Muscle of back (tissue), 11 donors: ENCODE measurements around the gene DDX43. TPM values are rescaled to one million over a fixed set of nuclear protein-coding genes. Genes with fewer than 3 reads are reported as not detected.
"Not testable (repeated sequence)": the region's sequence is repeated elsewhere in the genome, so short reads cannot be mapped to it uniquely, and the experiment has no call there.

Experiments
- DNase-seq, 3 donors: peaks; one replicate each; pipeline versions ENCODE4 v3.0.0 to v3.0.0-alpha.2; 2013
- polyA plus RNA-seq, 10 donors: library from polyadenylated mRNA; unstranded; fragments of 120-200 nt; gene quantifications; one replicate each; pipeline ENCODE4 v1.2.1, GENCODE V29; 2013; ENCODE audit not compliant: insufficient read length in 10 of 10

The DDX43 gene
- polyA plus RNA-seq, 10 donors: 0.19 to 0.70 (median 0.48) TPM

DNA sequence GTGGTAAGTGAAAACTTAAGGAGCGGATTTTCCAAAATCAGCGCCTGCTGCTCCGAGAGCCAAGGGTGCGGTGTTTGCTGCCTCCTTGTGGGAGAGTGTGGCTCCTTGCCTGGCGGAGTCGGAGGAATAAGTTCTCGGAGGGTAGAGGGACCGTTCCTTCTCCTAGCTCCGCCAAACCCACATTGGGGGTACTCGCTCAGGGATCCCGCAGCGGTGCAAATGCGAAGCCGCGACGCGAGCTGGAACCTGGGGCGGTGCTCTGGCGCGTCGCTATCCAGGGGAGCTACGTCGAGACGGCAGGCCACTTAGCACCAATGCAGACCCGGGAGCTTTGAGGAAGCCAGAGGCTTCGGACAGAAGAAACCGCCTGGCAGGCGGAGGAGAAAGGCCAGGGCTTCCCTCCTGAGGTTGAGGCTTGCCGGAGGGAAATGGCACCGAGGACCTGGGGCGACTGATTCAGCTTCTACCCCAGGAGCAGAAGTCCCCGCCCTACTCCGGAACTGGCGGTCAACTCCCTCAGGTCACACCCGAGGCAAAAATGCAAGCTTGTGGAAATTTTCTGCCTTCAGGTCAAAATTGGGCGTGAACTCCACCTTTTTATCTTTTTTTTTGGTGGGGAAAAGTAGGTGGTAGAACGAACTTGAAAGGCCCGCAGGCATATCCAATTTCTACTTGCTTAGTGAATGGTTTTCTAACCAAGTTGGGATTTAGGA is 5.7 kb upstream of the DDX43 start:
- peak; percentile 25 to 77 (median 50) for DNase-seq

DNA sequence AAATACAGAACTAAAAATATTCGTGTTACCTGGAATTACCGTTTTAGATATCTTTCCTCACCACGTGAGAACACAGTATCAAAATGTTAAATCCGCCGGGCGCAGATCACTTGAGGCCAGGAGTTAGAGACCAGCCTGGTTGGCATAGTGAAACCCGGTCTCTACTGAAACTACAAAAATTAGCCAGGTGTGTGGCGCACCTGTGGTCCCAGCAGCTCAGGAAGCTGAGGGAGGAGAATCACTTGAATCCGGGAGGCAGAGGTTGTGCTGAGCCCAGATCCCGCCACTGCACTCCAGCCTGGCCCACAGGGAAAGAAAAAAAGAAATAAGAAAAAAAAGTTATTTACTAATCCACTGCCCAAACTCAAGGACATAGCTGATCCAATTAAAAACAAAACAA is 4.8 kb upstream of the DDX43 start:
- no peak for DNase-seq

DNA sequence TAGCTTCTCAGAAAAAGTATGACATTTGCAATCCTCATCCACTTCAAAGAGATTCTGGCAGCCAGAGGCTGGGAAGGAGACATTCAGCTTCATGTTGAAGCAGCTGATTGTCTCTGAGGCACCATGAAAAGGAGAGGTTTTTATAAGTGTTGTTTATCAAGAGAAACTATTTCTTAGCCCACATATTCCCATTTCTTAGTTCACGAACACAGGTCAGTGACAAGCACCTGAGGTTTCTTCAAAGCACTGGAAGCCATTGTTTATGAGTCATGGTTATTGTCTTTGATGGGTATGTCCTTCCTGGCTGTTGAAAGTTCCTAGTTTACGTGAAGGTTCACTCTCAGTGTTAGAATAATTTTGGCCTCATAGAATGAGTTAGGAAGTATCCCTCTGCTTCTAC is 3.0 kb upstream of the DDX43 start:
- no peak for DNase-seq

DNA sequence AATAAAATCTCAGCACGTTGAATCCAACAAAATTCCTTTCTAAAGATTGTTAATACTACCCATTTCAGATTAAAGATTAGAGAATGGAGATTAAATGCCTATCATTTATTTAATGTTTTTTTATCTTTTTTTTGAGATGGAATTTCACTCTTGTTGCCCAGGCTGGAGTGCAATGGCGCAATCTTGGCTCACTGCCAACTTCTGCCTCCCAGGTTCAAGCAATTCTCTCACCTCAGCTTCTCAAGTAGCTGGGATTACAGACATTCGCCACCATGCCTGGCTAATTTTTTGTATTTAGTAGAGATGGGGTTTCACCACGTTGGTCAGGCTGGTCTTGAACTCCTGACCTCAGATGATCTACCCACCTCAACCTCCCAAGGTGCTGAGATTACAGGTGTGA is 2.4 kb upstream of the DDX43 start:
- not testable (repeated sequence) for DNase-seq

DNA sequence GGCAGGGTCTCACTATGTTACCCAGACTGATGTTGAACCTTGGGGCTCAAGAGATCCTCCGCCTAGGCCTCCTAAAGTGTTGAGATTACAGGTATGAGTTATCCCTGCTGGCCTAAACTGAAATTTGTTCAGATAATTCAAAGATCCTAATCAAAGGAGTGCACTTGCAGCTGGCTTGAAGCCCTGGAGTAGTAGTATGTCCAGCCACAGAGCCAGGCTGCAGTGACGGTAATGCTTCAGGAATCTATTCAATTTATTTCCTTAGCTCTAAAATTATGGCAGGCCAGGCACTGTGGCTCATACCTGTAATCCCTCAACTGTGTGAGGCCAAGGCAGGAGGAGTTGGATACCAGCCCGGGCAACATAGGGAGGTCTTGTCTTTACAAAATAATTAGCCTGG is 1.4 kb upstream of the DDX43 start:
- no peak for DNase-seq

DNA sequence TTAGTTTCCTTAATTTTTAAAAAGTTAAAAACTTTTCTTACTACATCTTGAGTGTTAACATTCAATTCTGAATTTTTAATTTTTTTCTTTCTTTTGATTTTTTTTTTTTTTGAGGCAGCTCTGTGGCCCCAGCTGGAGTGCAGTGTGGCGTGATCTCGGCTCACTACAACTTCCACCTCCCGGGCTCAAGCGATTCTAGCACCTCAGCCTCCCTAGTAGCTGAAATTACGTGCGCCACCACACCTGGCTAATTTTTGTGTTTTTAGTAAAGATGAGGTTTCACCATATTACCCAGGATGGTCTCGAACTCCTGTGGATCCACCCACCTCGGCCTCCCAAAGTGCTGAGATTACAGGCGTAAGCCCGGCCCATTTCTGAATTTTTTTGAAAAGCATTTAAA is 1.2 kb downstream of the DDX43 start:
- DNase-seq: no peak

DNA sequence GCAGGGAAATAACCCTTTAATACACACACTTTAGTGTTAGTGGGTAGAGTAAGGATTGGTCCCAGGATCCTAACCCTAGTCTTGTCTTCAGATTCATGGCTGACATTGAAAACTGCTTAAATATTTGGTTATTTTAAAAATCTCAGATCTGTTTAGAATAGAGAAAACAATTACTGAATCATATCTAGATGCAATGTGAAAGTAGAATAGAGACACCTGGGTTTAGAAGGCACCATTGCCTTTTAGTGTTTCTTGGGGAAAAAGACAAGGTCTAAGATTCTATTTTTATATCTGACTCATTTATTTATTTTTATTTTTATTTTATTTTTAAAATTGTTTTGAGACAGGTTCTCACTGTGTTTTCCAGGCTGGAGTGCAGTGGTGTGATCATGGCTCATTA is 6.0 kb downstream of the DDX43 start:
- no peak for DNase-seq

DNA sequence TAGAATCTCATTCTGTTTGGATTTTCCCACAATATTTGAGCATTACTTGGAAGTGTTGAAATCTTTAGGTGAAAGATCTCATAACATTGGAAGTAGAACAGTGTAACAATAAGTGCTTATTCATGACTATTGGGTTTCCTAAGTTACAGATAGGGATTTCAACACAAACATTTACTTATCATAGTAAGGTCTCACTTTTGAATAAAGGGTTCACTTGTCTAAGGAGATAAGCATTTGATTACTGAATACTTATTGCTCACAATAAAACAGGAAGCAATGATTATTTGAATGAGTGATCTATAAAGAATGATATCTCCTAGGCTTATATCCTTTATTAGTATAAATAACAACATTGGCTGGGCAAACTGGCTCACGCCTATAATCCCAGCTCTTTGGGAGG is 14.8 kb downstream of the DDX43 start:
- DNase-seq: no peak

DNA sequence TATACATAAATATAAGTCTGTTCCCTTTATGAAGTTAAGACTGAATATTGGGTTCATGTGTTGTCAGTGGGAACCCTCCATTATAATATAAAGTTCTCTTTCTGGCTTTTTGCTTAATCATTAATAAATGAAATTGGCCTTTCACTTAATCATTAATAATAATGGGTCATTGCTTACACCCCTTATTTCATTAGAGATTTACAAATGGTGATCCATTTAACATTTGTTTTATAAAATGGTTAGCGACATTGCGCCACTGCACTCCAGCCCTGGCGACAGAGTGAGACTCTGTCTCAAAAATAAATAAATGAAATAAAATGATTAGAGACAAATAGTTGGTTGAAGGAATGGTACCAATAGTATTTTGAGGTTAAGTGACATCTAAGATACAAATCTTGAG is 18.5 kb downstream of the DDX43 start:
- DNase-seq: no peak

DNA sequence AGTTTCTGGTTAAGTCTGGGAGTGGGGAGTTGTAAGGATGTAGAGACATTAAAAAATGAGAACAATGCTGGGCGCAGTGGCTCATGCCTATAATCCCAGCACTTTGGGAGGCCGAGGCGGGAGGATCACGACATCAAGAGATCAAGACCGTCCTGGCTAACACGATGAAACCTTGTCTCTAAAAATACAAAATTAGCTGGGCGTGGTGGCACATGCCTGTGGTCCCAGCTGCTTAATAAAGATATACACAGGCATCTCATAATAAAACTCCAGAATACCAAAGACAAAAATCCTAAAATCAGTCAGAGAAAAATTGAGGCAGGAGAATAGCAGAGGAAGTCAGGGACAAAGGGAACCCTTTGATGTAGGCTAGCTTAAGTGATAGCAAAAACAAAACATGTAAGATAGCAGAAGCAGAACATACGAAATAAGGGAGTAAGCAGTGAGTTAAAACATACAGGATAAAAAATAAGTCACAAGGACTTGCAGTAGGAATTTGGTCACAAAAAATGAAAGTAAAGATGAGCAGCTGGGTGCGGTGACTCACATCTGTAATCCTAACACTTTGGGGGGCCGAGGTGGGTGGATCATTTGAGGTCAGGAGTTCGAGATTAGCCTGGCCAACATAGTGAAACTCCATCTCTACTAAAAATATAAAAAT is 23.6 kb downstream of the DDX43 start:
- no peak for DNase-seq

DNA sequence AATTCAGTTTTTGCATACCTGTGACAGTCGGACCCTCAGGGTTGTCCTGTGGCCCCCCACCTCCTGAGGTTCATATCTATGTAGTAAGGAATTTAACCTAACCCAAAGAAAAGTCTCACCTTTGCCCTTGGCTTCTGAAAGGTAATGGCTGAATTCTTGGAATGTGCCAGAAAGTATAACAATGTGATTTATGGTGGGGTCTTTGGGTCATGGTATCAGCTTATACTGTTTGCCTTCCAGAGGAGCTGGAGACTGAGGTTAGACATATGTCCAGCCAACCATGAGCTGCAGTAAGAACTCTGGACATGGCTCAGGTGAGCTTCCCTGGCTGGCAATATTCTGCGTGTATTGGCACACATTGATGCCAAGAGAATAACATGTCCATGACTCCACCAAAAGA is 26.9 kb downstream of the DDX43 start:
- DNase-seq: no peak

DNA sequence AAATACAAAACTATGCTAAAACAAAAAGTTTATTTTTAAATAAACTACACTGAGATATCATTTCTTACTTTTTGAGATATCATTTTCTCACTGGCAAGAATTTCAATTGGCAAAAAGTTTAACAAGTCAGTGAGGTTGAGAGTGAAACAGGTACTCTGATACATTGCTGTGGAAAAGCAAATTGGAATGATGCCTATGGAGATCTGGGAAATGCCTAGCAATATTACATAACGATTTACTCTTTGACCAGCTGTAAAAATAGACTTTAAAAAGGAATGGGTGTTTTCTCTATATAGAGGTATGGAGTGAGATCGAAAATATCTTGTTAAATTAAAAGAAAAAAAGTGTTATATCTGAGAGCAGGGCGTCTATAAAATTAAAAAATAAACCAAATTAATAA is 40.6 kb downstream of the DDX43 start:
- no peak for DNase-seq

DNA sequence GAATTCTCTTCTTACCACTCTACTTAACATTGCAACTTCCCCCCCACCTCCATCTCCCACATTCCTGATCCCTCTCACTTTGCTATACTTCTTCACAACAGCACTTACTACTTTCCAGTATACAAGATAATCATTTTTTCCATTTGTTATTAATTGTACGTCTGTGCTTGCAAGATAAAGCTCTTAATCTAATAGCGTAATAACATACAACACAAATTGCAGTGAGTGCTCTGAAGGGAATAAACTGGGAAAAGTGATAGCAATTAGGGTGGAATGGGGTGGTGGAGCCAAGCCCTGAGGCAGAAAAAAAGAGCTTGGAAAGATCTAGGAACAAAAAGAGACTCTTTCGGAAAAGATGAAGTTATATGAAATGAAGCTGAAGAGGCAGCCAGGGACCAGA is 48.9 kb downstream of the DDX43 start:
- DNase-seq: no peak

DNA sequence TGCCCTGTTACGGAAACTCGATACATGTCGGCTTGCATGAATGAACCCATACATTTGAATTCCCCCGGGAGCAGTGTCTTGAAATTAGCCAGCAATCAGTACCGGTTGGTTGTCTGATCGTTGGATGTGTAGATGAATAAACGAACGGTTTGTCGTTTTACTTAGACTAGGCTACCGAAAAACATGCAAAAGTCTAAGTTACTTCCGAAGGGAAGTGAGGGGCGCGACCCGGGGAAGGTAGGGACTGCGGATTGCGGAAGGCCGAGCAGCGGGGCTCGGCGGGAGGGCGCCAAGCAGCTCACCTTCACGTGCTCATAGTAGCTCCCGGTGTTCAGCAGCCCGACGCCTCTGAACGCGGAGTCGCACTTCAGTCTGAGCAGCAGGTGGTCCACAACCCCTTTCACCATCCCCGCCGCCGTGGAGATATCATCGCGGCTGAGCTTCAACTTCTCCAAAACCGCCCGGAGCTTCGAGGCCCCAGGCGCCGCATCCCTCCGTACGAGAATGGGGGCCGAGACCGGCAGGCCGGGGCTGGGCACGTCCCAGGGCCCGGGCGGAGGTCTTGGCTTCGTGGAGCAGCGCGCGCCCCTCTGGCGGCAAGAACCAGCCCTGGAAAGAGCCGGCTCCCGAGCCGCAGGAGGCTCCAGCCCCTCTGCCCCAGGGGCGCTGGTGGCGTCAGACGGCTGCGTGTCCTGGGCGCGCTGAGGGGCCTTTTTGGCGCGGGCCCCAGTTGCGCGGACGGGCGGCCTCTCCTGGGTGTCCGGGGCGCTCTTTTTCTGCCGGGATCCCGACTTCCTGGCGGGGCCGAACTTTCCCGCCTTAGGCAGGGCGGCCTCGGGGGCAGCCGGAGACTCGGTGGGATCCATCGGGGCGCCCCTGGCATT is 56.8 kb downstream of the DDX43 start:
- peak; percentile 39 to 89 (median 54) for DNase-seq

DNA sequence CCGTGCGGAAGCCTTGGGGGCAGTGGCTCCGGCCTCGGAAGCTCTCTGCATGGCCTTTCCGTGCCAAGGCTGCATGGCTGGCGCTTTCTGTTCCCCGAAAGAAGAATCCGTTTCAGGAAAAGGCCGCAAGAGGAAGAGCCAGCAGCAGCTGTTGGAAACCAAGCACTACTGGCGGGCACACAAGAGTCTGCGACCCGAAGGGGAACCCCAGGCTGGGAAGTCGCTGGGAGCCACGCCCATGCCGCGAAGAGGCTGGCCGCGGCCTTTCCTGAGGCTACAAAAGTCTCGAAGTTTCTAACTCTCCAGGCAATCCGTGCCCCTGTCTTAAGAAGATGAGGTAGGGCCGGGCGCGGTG is 57.5 kb downstream of the DDX43 start, which contains the start of gene CGAS:
TSS of gene CGAS (minus strand) at position 191 of the 355 bp plus-strand sequence. CDS start at position 75, 116 bp downstream.
- peak; percentile 67 to 93 (median 80) for DNase-seq

DNA sequence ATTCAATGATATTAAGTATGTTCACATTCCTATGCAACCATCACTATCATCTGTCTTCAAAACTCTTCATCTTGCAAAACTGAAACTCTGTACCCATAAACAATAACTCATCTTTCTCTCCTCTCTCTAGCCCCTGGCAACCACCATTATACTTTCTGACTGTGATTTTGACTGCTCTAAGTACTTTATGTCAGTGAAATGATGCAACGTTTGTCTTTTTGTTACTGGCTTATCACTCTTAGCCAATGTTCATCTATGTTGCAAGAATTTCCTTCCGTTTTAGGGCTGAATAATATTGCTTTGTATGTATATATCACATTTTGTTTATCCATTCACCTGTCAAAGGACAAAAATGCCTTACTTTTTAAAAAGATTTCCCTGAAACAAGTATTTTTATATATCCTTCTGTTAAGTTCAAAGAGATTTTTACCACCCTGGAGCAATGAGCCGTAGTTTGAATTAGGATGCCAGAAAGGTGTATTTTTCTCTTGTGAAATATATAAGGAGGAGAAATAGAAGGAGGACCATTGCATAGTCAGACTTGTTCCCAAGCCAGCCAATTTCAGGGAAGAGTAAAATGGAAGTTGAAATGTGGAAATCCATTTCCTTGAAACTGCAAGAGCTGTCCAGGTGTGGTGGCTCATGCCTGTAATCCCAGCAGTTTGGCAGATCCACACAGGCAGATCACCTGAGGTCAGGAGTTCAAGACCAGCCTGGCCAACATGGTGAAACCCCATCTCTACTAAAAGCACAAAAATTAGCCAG is 61.4 kb downstream of the DDX43 start:
- no peak for DNase-seq

DNA sequence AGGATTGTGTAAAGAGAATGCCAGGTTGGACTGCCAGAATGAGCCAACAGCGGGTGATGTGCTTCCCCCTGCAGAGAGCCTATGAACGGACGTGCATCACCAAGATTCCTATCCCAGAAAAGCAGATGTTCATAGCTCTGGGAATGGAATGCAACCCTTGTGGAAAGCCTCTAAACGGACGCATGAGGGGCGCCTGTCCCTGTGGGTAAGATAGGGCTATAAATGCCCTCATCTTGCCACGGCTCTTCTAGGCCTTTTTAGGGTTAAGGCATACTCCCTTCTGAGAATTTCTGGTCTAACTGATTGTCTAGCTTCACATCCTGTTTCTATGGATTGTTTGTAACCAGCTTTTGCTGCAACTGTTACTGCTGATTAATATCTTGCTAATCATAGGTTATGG is 64.8 kb downstream of the DDX43 start:
- DNase-seq: not testable (repeated sequence)

DNA sequence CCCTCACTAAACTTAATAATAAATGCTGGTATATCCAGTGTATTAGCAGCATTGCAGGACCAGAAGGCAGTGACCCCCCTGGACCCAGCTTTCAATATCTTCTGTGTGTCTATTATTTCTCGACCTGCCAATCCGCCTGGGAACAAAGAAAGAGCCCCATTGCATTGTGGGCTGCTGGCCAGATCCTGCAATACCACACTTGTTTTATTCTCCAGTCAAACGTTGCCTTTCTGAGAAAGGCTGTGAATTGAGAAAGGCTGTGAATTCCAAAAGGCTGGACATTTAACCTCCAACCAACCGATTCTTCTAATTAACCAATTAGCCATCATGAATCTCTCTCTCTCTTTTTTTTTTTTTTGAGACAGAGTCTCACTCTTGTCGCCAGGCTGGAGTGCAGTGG is 65.4 kb downstream of the DDX43 start:
- DNase-seq: no peak

DNA sequence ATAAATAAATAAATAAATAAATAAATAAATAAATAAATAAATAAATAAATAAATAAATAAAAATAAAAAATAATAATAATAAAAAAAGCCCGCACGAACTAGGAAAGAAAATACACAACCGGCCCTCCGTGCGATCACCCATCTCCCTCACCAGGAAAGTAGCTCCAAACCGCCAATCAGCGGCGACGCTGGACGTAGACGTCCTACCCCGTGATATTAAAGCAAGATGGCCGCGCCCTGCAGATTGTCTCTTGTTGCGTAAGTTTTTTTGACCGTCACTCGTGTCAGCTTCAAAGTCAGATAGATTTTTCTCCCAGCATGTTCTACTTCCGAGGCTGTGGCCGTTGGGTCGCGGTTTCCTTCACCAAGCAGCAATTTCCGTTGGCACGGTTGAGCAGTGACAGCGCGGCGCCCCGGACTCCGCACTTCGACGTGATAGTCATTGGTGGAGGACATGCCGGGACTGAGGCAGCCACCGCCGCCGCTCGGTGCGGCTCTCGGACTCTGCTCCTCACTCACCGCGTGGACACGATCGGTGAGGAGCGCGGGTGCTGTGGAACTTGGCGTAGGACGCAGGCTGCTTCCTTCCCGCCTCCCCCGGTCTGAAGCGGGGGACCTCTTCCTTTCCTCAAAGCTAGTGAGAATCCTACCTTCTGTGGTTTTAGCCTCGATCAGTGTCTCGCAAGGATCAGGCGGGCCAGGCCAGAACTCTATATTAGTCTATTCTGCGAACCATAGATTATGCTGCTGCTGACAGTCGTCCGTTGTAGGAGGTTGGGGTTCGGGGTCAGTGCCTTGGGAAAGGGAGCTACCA is 67.1 kb downstream of the DDX43 start, which contains the start of gene MTO1:
TSS of gene MTO1 (plus strand) at position 201 of the 814 bp plus-strand sequence. CDS start at position 319, 118 bp downstream.
- DNase-seq: peak; percentile 93 to 96 (median 94)
